ENCODE data around the gene EIF5A. TPM values are rescaled to one million over a fixed set of nuclear protein-coding genes. Genes with fewer than 3 reads are reported as not detected.

The EIF5A gene
- total and polyA plus RNA-seq, 9 of the 15 experiments (the other 6 are each of a cell fraction or from before 2014, with no cell fraction given) = 22.9 to 1,163 (median 772) TPM

DNA sequence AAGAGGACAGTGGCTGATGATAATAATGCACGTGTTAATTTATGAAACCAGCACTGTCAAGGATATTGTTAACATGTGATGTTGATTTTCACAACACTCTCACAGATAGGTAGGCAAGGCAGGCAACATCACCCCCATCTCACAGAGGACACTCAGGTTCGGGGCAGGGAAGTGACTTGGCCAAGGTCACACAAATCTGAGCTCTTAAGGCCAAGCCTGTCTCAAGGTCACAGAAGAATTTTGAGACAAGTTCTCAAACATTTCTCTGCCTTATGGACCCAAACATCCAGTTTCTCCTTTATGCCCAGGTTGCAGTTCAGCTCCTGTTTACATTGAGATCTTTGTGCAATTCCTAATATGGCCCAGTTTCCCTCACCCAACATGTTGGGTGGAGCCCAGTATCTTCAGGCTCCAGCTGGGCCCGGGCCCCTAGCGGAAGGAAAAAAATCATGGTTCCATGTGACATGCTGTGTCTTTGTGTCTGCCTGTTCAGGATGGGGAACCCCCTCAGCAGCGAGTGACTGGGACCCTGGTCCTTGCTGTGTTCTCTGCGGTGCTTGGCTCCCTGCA lies 24.6 kb upstream of the EIF5A start (continued):
- TF ChIP-seq MYC (IDR thresholded peaks at IDR 0.05; ENCODE audit: low read depth, low read length) (peak; percentile 58; the same call in 1 of the 2 replicates), MYC (CRISPR knock-in tag; IDR thresholded peaks at IDR 0.05; ENCODE audit: borderline replicate concordance, low read depth) (no peak)

- H3K4me1 ChIP-seq (replicated peaks in 1 of 2; ENCODE audit: control insufficient read depth in 2 of 2, insufficient read depth in 2 of 2, low read length in 2 of 2) = peaks cover 15 to 44% of the 10 kb centered on the region in 2 experiments; a peak in 4 of 5 replicates
- H3K4me2 ChIP-seq (ENCODE audit: insufficient read depth, low read length) = no peak overlapping the region
- TF ChIP-seq JUNB (CRISPR knock-in tag; conservative IDR thresholded peaks at IDR 0.05) (no peak), GABPA (tag; conservative IDR thresholded peaks at IDR 0.05; ENCODE audit: low read depth) (no peak), PHF20 (IDR thresholded peaks at IDR 0.05; ENCODE audit: partially characterized antibody) (no peak), BCLAF1 (IDR thresholded peaks at IDR 0.05; ENCODE audit: borderline replicate concordance in 1 of 2, control insufficient read depth in 1 of 2, low read depth in 2 of 2, low read length in 1 of 2) (no peak), XRCC3 (IDR thresholded peaks at IDR 0.05) (no peak), ZFX (CRISPR knock-in tag; IDR thresholded peaks at IDR 0.05) (no peak)
- TF ChIP-seq, protein P1, sequence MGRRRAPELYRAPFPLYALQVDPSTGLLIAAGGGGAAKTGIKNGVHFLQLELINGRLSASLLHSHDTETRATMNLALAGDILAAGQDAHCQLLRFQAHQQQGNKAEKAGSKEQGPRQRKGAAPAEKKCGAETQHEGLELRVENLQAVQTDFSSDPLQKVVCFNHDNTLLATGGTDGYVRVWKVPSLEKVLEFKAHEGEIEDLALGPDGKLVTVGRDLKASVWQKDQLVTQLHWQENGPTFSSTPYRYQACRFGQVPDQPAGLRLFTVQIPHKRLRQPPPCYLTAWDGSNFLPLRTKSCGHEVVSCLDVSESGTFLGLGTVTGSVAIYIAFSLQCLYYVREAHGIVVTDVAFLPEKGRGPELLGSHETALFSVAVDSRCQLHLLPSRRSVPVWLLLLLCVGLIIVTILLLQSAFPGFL (CRISPR knock-in tag; IDR thresholded peaks at IDR 0.05) = no peak
- no peak overlapping the region for H2AFZ ChIP-seq (ENCODE audit: low read depth, low read length)
- ChIA-PET POLR2A (interaction anchor here (0.6 to 1.4 kb wide), 5 partner anchors 10 to 368 kb away, joined by 3 to 5 read pairs (median 3); no protein-coding TSS in a partner anchor), CTCF (ENCODE audit: low intra/inter-chr PET ratio) (no interaction called here)
- 0 out of 3 replicates have a peak, but pooled peaks cover 3% of the 10 kb centered on the region for H3K36me3 ChIP-seq (ENCODE audit: control insufficient read depth, insufficient read depth, low read length)
- no TSS peak for BruUV-seq (replicated peaks)
- H3K27ac ChIP-seq (ENCODE audit: extremely low read depth, low read depth, low read length) = no peak overlapping the region
- 75% methylated on average over 11 of the region's 18 CpGs for WGBS (ENCODE audit: insufficient coverage, low coverage, missing lambda C conversion rate)
- H3K27me3 ChIP-seq (ENCODE audit: control insufficient read depth in 2 of 2, insufficient read depth in 2 of 2, low read length in 2 of 2) = no peaks in the 10 kb centered on the region
- no peak for ATAC-seq
- in situ Hi-C loops (cut with MboI) = loop anchor here (5.0 kb wide), 1 partner anchor 59 kb away; no protein-coding TSS in a partner anchor
- H3K4me3 ChIP-seq = no peak overlapping the region
- H3K9ac ChIP-seq (ENCODE audit: insufficient read depth in 1 of 2, low read depth in 2 of 2, low read length in 2 of 2) = peak overlapping the region in 1 of 2 experiments; percentile 30; a peak in 1 of 4 replicates
- no peak for FAIRE-seq
- peak in 1 of 4 experiments; percentile 2 for DNase-seq (ENCODE audit: extremely low read depth in 1 of 4, low spot score in 3 of 4)
- intact Hi-C loops (cut with micrococcal nuclease) = loop anchor here (5.0 kb wide), 1 partner anchor 46 kb away; the partner anchor contains the start of gene PHF23
- no peaks in the 10 kb centered on the region for H3K9me1 ChIP-seq (ENCODE audit: control insufficient read depth, insufficient read depth, low read length)
- H3K79me2 ChIP-seq (ENCODE audit: control insufficient read depth, insufficient read depth, low read length) = no peaks in the 10 kb centered on the region; the same call in 2 of the 3 replicates
- no peaks in the 10 kb centered on the region for H3K9me3 ChIP-seq (replicated peaks; ENCODE audit: control insufficient read depth, insufficient read depth, low read depth, low read length)
- no peaks in the 10 kb centered on the region; the same call in 1 of the 2 replicates for H4K20me1 ChIP-seq (replicated peaks; ENCODE audit: control insufficient read depth, insufficient read depth, low read length)
These were observed 23.8 kb upstream of the EIF5A start for GRCh38 chr17:7283471-7284216.
